Vagina (tissue), 2 donors: ENCODE results near the gene TP53AIP1. TPM values are rescaled to one million over a fixed set of nuclear protein-coding genes. Genes with fewer than 3 reads are reported as not detected.

Experiments
- DNase-seq, 2 donors: peaks; one replicate each; pipeline ENCODE4 v3.0.0-alpha.2; 2017; ENCODE audit errors: extremely low spot score in 2 of 2
- H3K27ac ChIP-seq: fragments of 200-600 bp; sonication (generic); one replicate; pipeline ENCODE4 v1.5.1; 2019
- H3K27me3 ChIP-seq: fragments of 200-600 bp; sonication (generic); one replicate; pipeline ENCODE4 v1.5.1; 2019
- H3K36me3 ChIP-seq, 2 donors: fragments of 200-600 bp; sonication (generic); one replicate each; pipeline ENCODE4 v1.5.1; 2017 to 2019
- H3K4me1 ChIP-seq: fragments of 200-600 bp; sonication (generic); one replicate; pipeline ENCODE4 v1.5.1; 2019
- H3K4me3 ChIP-seq, 2 donors: fragments of 200-600 bp; sonication (generic); 1 replicate in 1 of 2; 2 replicates in 1 of 2; pipeline ENCODE4 v1.5.1; 2016 to 2019
- H3K9me3 ChIP-seq: fragments of 200-600 bp; sonication (generic); one replicate; pipeline ENCODE4 v1.5.1; 2019
- POLR2A ChIP-seq, 2 donors: fragments of 450-650 bp; IDR thresholded peaks; one replicate each; pipeline ENCODE4 v1.6.1; 2017; ENCODE audit warnings: antibody characterized with exemption in 2 of 2, mild to moderate bottlenecking in 2 of 2, moderate library complexity in 2 of 2
- POLR2AphosphoS5 ChIP-seq, 2 donors: sonication (generic); formaldehyde crosslinking; IDR thresholded peaks; one replicate each; pipeline ENCODE4 v1.9.0; 2017; ENCODE audit warnings: antibody characterized with exemption in 2 of 2, mild to moderate bottlenecking in 2 of 2, low read depth in 1 of 2; ENCODE audit not compliant: insufficient read depth in 1 of 2
- intact Hi-C: fragments of 100-400 bp; cut with DNase I; formaldehyde crosslinking; loops from one replicate; pipeline ENCODE4 v1.15.1; 2023
- total RNA-seq: library from RNA; depleted of rRNA; stranded (reverse); fragments of >200 nt; gene quantifications from one replicate; pipeline ENCODE4 v1.2.3, GENCODE V29; 2016
- TF ChIP-seq, protein P1 (sequence below), 3 experiments: fragments of 450-650 bp in 2 of 3; fragments of 200-600 bp in 1 of 3; sonication (generic) in 1 of 3; IDR thresholded peaks; one replicate each; pipeline ENCODE4 v1.5.1; 2017 to 2019; ENCODE audit warnings: antibody characterized with exemption in 3 of 3, mild to moderate bottlenecking in 2 of 3, moderate library complexity in 2 of 3

The TP53AIP1 gene
- total RNA-seq, 1 donor from 2014 or later = 3.7 TPM

DNA sequence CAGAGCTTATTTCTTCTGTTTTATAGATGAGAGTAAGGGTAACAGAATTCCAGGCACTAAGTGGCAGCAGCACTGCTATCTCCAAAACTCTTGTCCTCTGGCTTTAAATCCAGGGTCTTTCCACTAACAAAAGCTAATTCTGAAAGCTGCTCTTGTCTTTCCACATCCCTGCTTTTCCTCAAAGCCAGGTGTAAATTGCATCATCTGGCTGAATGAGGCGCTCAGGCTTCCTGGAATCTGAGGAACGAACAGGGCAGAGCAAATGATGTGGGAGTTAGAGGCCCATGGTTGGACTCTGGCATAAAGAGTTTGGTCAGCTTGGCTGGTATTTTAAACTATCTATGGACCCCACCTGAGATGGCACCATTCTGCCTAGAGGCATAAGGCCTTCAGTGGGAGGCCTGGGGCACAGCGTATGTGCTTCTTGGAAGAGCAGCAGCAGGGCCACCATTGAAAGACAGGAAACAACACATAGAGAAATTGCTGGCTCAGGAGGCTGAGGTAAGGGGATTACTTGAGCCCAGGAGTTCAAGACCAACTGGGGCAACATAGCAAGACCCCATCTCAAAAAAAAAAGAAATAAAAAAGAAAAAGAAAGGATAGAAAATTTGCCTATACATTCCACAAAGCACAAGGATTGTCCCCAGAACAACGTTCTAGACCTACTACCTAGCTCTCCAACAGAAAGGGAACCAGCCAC, 49.7 kb downstream of the TP53AIP1 start:
- Histone ChIP-seq H3K4me1 (peaks cover 14% of the 10 kb centered on the region), H3K27ac (no peak overlapping the region), H3K27me3 (no peaks in the 10 kb centered on the region), H3K36me3 (no peaks in the 10 kb centered on the region), H3K9me3 (no peaks in the 10 kb centered on the region), H3K4me3 (no peak overlapping the region)
- TF ChIP-seq POLR2A (IDR thresholded peaks at IDR 0.05) = no peak
- no peak for TF ChIP-seq POLR2AphosphoS5 (IDR thresholded peaks at IDR 0.05; ENCODE audit: insufficient read depth in 1 of 2, low read depth in 1 of 2)
- TF ChIP-seq, protein P1, sequence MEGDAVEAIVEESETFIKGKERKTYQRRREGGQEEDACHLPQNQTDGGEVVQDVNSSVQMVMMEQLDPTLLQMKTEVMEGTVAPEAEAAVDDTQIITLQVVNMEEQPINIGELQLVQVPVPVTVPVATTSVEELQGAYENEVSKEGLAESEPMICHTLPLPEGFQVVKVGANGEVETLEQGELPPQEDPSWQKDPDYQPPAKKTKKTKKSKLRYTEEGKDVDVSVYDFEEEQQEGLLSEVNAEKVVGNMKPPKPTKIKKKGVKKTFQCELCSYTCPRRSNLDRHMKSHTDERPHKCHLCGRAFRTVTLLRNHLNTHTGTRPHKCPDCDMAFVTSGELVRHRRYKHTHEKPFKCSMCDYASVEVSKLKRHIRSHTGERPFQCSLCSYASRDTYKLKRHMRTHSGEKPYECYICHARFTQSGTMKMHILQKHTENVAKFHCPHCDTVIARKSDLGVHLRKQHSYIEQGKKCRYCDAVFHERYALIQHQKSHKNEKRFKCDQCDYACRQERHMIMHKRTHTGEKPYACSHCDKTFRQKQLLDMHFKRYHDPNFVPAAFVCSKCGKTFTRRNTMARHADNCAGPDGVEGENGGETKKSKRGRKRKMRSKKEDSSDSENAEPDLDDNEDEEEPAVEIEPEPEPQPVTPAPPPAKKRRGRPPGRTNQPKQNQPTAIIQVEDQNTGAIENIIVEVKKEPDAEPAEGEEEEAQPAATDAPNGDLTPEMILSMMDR (IDR thresholded peaks at IDR 0.05) = no peak
- intact Hi-C loops = no loop called here
- DNase-seq = no peak

DNA sequence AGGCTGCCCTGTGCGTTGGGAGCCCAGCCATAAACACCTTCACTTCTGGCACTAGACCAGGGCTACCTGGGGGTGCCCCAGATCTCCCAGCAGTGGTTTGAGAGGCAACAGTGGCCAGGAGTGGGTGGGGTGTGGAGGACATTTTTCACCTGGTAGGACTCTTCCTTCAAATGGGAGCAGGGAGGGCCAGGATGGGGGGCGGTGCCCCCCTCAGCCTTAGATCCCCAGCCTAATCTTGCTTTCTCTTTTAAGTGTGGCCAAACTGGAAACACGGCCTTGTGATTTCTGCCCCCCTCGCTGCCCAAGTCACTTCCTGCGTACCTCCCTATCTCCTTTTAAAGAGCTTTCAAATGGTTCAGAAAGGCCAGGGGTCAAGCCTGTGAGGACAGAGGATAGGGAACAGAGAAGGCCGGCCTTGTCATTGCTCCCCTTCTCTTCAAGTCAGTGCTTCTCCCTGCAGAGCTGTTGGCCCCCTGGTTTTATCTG, 50.7 kb downstream of the TP53AIP1 start:
- no peak for DNase-seq
- H3K27me3 ChIP-seq = no peaks in the 10 kb centered on the region
- no peak overlapping the region for H3K27ac ChIP-seq
- no peaks in the 10 kb centered on the region for H3K9me3 ChIP-seq
- H3K36me3 ChIP-seq = no peaks in the 10 kb centered on the region
- TF ChIP-seq POLR2A (IDR thresholded peaks at IDR 0.05) (no peak), POLR2AphosphoS5 (IDR thresholded peaks at IDR 0.05; ENCODE audit: insufficient read depth in 1 of 2, low read depth in 1 of 2) (no peak)
- TF ChIP-seq, protein P1 (IDR thresholded peaks at IDR 0.05) = no peak
- intact Hi-C loops = no loop called here
- peak overlapping the region in 1 of 2 donors; percentile 44 for H3K4me3 ChIP-seq
- peaks cover 14% of the 10 kb centered on the region for H3K4me1 ChIP-seq

DNA sequence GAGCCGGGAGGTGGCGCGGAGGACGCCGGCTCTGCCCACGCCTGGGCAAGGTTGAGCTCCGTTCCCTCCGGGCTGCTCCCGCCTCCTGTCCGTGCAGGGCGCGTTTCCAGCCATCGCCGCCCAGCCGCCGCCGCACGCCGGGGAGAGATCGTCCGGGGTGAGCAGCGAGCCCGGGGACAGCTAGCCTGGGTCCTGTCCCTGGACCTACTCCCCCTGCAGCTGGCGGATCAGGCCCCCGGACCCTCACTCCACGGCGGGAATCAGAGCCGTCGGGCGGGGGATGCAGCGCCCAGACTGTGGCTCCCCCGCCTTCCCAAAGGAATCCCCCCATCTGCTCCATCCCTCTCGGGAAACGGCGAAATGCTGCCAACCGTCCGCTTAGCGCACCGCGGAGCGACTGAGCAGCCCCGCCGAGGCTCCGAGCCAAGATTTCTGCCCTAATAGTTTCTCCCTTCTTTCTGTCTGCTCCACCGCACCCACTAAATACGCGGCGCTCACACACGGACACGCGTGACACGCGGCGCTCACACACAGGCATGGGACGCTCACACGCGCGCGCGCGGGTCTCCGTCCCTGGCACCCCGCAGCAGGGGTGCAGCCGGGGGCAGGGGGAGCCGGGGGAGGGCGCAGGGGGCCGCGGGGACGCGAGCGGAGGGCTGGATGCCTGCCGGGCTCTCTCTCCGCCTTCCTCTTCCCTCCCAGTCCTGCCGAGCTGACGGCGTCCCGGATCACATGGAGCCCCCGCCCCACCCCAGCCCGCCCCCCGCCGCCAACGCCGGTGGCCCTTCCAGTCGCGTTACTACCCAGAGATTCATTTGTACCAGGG, 51.9 kb downstream of the TP53AIP1 start, which contains the start of gene KCNJ5:
Gene KCNJ5 (plus strand): TSS at position 814 of the 826 bp plus-strand sequence. CDS start 19,918 bp downstream, outside the sequence.
- H3K4me3 ChIP-seq = peak within 1 kb of the TSS; percentile 44 to 70
- H3K27ac ChIP-seq = no peak within 1 kb of the TSS
- TF ChIP-seq, protein P1 (IDR thresholded peaks at IDR 0.05) = no peak
- TF ChIP-seq POLR2A (IDR thresholded peaks at IDR 0.05) (no peak), POLR2AphosphoS5 (IDR thresholded peaks at IDR 0.05; ENCODE audit: insufficient read depth in 1 of 2, low read depth in 1 of 2) (no peak)
- H3K9me3 ChIP-seq = no peaks in the 10 kb centered on the region
- no peaks in the 10 kb centered on the region for H3K27me3 ChIP-seq
- peaks cover 10% of the 10 kb centered on the region for H3K4me1 ChIP-seq
- H3K36me3 ChIP-seq = no peaks in the 10 kb centered on the region
- no peak for DNase-seq
- intact Hi-C loops = no loop called here

DNA sequence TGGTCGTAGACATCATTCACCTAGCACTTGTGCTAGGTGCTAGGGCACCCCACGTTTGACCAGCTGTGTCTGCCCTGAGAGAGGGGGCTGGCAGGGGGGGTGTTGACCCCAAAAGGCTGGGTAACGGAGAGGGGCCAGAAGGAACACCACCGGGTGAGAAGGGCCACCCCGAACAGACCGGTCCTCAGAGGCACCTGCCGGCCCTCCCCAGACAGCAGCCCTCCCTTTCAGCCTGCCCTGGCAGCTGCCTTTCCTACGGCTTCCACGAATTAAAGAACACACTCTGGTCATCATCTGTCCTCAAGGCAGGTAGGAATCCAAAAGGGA, 52.5 kb downstream of the TP53AIP1 start:
- peak overlapping the region; percentile 44 to 70 for H3K4me3 ChIP-seq
- intact Hi-C loops = no loop called here
- no peak for TF ChIP-seq POLR2AphosphoS5 (IDR thresholded peaks at IDR 0.05; ENCODE audit: insufficient read depth in 1 of 2, low read depth in 1 of 2)
- TF ChIP-seq, protein P1 (IDR thresholded peaks at IDR 0.05) = no peak
- no peak for TF ChIP-seq POLR2A (IDR thresholded peaks at IDR 0.05)
- no peaks in the 10 kb centered on the region for H3K27me3 ChIP-seq
- peaks cover 10% of the 10 kb centered on the region for H3K4me1 ChIP-seq
- H3K27ac ChIP-seq = no peak overlapping the region
- no peak for DNase-seq
- H3K9me3 ChIP-seq = no peaks in the 10 kb centered on the region
- H3K36me3 ChIP-seq = no peaks in the 10 kb centered on the region
